ENCODE data around the gene GPR87. TPM values are rescaled to one million over a fixed set of nuclear protein-coding genes. Genes with fewer than 3 reads are reported as not detected.

Gene GPR87
- 1 to 10 TPM in 4 of 8 experiments, under 1 TPM in 4; 0.17 to 1.9 (median 0.88) TPM for total RNA-seq

- no peak within 1 kb of the TSS for H3K4me3 ChIP-seq
These were observed at the start of gene GPR87 for GRCh38 chr3:151316267-151316991. TSS of gene GPR87 (minus strand) at chr3:151316820. CDS start at chr3:151300100, 16,720 bp downstream.

GRCh38 chr3:151362751-151363174, 46.1 kb upstream of the GPR87 start:
- H3K27ac ChIP-seq, result no peak overlapping the region
- H3K4me1 ChIP-seq (replicated peaks in 1 of 2), result peaks cover 0 to 6% of the 10 kb centered on the region in 2 donors
- in situ Hi-C loops (cut with MboI; ENCODE audit: low pct_unique_long_range_greater_than_20kb in 2 of 9, low sequenced_read_pairs in 9 of 9, unreplicated experiment in 9 of 9), result no loop called here
- no peak for ATAC-seq (replicated peaks in 6 of 8)
- WGBS, 10 experiments, result 20 to 100% (median 84%) methylated on average over 1 to 3 of the region's 3 CpGs; no CpG with 5 or more reads in 1 of the 10 experiments
- no peak overlapping the region for H3K4me3 ChIP-seq

More at GRCh38 chr3:151316267-151316991, at the start of gene GPR87:
- in situ Hi-C loops (cut with MboI; ENCODE audit: low pct_unique_long_range_greater_than_20kb in 2 of 9, low sequenced_read_pairs in 9 of 9, unreplicated experiment in 9 of 9), result no loop called here
- 20 to 100% (median 85%) methylated on average over 1 to 7 of the region's 7 CpGs for WGBS, 10 experiments
- ATAC-seq (replicated peaks in 6 of 8), result no peak
- no peak within 1 kb of the TSS for H3K27ac ChIP-seq
- no peaks in the 10 kb centered on the region for H3K4me1 ChIP-seq (replicated peaks in 1 of 2)

DNA sequence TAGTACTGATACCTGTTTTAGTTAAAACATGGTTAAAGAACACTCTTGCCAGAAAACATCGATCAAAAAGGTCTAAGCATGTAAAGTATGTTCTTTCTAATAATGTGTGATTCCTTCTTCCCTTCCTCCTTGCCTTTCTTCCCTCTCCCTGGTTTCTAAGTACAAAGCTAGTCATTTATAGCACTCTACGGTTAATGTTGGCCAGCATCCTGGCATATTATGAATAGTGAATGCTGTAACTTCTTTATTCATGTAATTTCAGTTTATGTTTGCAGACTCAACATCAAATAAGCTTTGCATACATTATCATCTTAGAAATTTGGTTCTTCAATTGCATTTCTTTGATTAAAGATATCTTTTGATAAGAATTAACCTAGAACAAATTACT, 40.8 kb upstream of the GPR87 start:
- peak in 3 of 8 experiments; percentile 80 to 98 (median 81) for ATAC-seq (replicated peaks in 6 of 8)
- no peaks in the 10 kb centered on the region for H3K4me1 ChIP-seq (replicated peaks in 1 of 2)
- H3K4me3 ChIP-seq, result no peak overlapping the region
- H3K27ac ChIP-seq, result no peak overlapping the region
- in situ Hi-C loops (cut with MboI; ENCODE audit: low pct_unique_long_range_greater_than_20kb in 2 of 9, low sequenced_read_pairs in 9 of 9, unreplicated experiment in 9 of 9), result no loop called here
- WGBS, 10 experiments, result 17 to 100% (median 80%) methylated on average over 1 to 2 of the region's 2 CpGs; no CpG with 5 or more reads in 1 of the 10 experiments

DNA sequence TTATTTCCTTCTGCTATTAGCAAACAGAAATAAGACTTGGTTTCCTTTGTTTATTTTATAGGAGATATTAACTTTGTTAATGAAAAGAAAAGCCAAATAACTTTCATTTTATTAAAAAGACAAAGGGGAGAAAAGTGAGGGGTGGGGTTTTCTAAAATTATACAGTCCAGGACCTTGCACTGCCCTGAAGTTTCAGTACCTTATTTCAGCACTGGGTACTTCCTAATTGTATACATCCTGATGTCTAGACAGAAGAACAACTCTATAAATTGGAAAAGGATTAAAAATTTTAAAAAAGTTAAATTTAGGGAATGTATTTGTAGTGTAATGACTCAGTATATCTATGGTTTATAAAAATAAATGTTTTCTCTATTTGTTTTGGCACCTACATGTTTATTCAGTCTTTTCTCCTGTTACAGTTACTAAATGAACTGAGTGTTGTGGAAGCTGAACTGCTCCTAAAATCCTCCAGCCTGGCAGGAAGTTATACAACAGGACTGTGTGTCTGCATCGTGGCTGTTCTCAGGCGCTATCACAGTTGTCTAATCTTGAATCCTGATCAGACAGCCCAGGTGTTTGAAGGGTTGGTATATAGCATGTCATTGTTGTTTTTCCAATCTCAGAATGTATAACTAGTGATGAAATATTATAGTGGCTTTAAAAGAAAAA, 40.3 kb upstream of the GPR87 start:
- ATAC-seq (replicated peaks in 6 of 8), result peak in 3 of 8 experiments; percentile 19 to 73 (median 22)
- in situ Hi-C loops (cut with MboI; ENCODE audit: low pct_unique_long_range_greater_than_20kb in 2 of 9, low sequenced_read_pairs in 9 of 9, unreplicated experiment in 9 of 9), result no loop called here
- WGBS, 10 experiments, result 45 to 100% (median 67%) methylated on average over 2 of the region's 2 CpGs; no CpG with 5 or more reads in 3 of the 10 experiments
- no peak overlapping the region for H3K27ac ChIP-seq
- H3K4me3 ChIP-seq, result no peak overlapping the region
- no peaks in the 10 kb centered on the region for H3K4me1 ChIP-seq (replicated peaks in 1 of 2)

DNA sequence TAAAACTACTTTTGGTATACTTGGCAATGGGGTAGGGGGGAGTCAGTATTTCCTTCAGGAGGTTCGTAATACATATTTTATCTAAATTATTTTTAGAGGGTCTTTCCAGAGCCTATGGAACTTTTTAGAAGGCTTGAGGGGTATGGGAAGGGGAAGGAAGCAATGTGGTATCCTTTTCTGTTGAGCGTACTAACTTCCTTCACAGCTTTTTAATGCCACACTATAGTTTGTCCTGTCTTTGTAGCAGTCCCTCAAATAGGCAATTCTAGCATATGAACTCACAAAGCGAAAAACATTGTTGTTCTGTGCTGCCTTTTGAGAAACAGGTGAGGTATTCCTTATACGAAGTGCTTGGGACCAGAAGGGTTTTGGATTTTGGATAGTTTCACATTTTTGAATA, 35.0 kb upstream of the GPR87 start:
- H3K4me1 ChIP-seq (replicated peaks in 1 of 2), result no peaks in the 10 kb centered on the region
- H3K4me3 ChIP-seq, result no peak overlapping the region
- in situ Hi-C loops (cut with MboI; ENCODE audit: low pct_unique_long_range_greater_than_20kb in 2 of 9, low sequenced_read_pairs in 9 of 9, unreplicated experiment in 9 of 9), result no loop called here
- ATAC-seq (replicated peaks in 6 of 8), result no peak
- no peak overlapping the region for H3K27ac ChIP-seq
- WGBS, 10 experiments, result 69 to 100% (median 83%) methylated on average over 1 to 4 of the region's 4 CpGs; no CpG with 5 or more reads in 1 of the 10 experiments

DNA sequence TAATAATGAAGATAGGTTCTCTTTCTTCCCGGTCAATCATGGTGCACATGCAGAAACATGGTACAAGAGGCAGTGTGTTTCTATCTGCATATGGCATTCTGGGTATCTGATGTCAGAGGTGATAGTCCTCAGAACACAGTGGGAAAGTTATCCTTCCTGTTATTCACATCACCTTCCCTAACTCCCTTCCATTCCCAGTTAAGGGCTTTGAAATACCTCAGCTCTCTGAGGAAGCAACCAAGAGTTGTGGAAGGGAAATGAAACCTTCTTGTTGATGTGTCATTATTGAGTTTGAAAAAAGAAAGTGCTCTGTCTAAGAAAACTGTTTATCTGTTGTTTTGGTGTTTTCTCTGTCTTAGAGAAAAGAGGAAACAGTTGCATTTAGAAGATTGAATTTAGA, 34.6 kb upstream of the GPR87 start:
- WGBS, 10 experiments, result 55 to 100% (median 95%) methylated on average over 1 of the region's 1 CpG; no CpG with 5 or more reads in 2 of the 10 experiments

DNA sequence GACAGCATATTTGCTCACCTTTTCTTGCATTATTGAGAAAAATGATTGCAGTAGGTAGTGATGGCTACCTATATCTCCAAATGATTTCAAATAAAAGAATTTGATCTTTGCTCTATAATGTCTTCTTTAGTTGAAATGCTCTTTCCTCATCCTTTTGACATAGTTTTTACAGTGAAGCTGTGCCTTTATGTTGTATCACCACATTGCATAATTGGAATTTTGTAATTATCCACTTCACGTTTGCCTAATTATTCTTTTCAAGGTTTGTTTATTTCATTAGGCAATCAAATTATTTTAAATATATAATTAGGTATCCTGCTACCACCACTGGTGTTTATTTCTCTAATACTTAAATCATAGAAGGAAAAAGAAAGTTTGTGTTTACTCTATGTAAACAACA, 34.0 kb upstream of the GPR87 start:
- 71 to 100% (median 100%) methylated on average over 1 of the region's 1 CpG; no CpG with 5 or more reads in 1 of the 10 experiments for WGBS, 10 experiments
- no peak overlapping the region for H3K4me3 ChIP-seq
- in situ Hi-C loops (cut with MboI; ENCODE audit: low pct_unique_long_range_greater_than_20kb in 2 of 9, low sequenced_read_pairs in 9 of 9, unreplicated experiment in 9 of 9), result no loop called here
- H3K4me1 ChIP-seq (replicated peaks in 1 of 2), result no peaks in the 10 kb centered on the region
- no peak for ATAC-seq (replicated peaks in 6 of 8)
- H3K27ac ChIP-seq, result no peak overlapping the region

More for the DNA sequence above, 34.6 kb upstream of the GPR87 start:
- Histone ChIP-seq H3K4me1 (replicated peaks in 1 of 2) (no peaks in the 10 kb centered on the region), H3K4me3 (no peak overlapping the region), H3K27ac (no peak overlapping the region)
- in situ Hi-C loops (cut with MboI; ENCODE audit: low pct_unique_long_range_greater_than_20kb in 2 of 9, low sequenced_read_pairs in 9 of 9, unreplicated experiment in 9 of 9), result no loop called here
- ATAC-seq (replicated peaks in 6 of 8), result no peak

DNA sequence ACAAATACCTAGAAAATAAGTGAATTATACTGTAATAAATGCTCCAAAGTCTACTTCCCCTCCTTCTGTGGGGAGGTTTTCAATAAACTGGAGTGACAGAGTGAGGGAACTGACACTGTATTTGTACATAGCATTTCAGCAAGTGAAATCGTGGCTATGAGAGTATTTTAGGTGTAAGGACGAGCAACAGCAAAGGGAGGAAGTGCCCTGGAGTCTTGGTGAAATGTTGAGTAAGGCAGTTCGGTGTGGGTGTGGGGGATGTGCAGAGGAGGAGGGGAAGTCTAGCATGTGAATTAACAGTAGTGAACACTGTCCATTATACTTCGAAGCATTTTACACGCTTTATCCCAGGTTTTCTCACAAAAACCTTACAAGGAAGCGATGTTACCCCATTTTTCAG, 30.8 kb upstream of the GPR87 start:
- no peak for ATAC-seq (replicated peaks in 6 of 8)
- in situ Hi-C loops (cut with MboI; ENCODE audit: low pct_unique_long_range_greater_than_20kb in 2 of 9, low sequenced_read_pairs in 9 of 9, unreplicated experiment in 9 of 9), result no loop called here
- no peak overlapping the region for H3K27ac ChIP-seq

DNA sequence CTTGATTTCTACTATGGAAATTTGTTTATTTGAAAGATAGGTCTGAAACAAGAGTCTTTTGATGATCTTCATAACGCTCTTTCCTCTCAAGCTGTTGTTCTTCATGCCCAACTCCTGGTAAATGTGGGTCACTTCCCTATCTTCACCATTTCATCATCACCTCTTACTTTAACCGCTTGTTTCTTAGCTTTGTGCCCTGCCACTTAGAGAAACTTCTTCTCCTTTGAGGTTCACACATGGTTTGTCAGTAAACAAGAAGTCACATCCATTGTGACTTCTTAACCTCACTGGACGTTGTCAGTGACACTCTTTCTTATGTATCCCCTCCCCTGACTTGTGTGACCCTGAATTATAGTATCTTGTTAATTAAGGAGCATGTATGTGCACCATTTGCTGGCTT, 29.7 kb upstream of the GPR87 start:
- no peaks in the 10 kb centered on the region for H3K4me1 ChIP-seq (replicated peaks in 1 of 2)
- ATAC-seq (replicated peaks in 6 of 8), result no peak
- H3K4me3 ChIP-seq, result no peak overlapping the region
- 41 to 100% (median 83%) methylated on average over 1 to 3 of the region's 3 CpGs for WGBS, 10 experiments
- in situ Hi-C loops (cut with MboI; ENCODE audit: low pct_unique_long_range_greater_than_20kb in 2 of 9, low sequenced_read_pairs in 9 of 9, unreplicated experiment in 9 of 9), result no loop called here
- H3K27ac ChIP-seq, result no peak overlapping the region

More for the DNA sequence above, 30.8 kb upstream of the GPR87 start:
- 68 to 100% (median 85%) methylated on average over 2 to 6 of the region's 6 CpGs for WGBS, 10 experiments
- no peaks in the 10 kb centered on the region for H3K4me1 ChIP-seq (replicated peaks in 1 of 2)
- H3K4me3 ChIP-seq, result no peak overlapping the region

- in situ Hi-C loops (cut with MboI; ENCODE audit: low pct_unique_long_range_greater_than_20kb in 2 of 9, low sequenced_read_pairs in 9 of 9, unreplicated experiment in 9 of 9), result no loop called here
These were observed 29.2 kb upstream of the GPR87 start for GRCh38 chr3:151345859-151346258.

DNA sequence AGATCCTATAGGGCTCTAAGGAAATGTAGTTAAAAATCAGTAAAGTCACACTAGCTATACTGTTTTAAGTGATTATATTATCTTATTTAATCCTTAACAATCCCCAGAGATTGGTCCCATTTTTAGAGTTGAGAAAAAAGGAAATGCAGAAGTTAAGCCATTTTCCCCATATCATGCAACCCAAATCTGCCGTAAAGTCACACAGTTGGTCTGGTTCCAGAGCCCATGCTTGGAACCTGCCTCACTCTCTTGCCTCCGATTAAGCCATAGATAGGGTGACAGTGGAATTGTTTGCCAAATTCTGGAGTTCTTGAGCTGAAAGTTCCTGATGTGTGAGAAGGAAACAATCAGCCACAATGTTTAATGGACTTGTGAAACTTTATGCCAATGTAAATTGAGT, 15.1 kb upstream of the GPR87 start:
- Histone ChIP-seq H3K4me3 (no peak overlapping the region), H3K4me1 (replicated peaks in 1 of 2) (no peaks in the 10 kb centered on the region), H3K27ac (no peak overlapping the region)
- no peak for ATAC-seq (replicated peaks in 6 of 8)
- WGBS, 10 experiments, result 17 to 100% (median 83%) methylated on average over 1 to 2 of the region's 2 CpGs; no CpG with 5 or more reads in 3 of the 10 experiments
- in situ Hi-C loops (cut with MboI; ENCODE audit: low pct_unique_long_range_greater_than_20kb in 2 of 9, low sequenced_read_pairs in 9 of 9, unreplicated experiment in 9 of 9), result no loop called here

More at GRCh38 chr3:151345859-151346258, 29.2 kb upstream of the GPR87 start:
- WGBS, 10 experiments, result 10 to 100% (median 84%) methylated on average over 1 to 2 of the region's 2 CpGs
- Histone ChIP-seq H3K4me3 (no peak overlapping the region), H3K4me1 (replicated peaks in 1 of 2) (no peaks in the 10 kb centered on the region), H3K27ac (no peak overlapping the region)
- peak in 2 of 8 experiments; percentile 67 to 83 for ATAC-seq (replicated peaks in 6 of 8)

- no peak overlapping the region for H3K27ac ChIP-seq
- in situ Hi-C loops (cut with MboI; ENCODE audit: low pct_unique_long_range_greater_than_20kb in 2 of 9, low sequenced_read_pairs in 9 of 9, unreplicated experiment in 9 of 9), result no loop called here
These were observed 14.3 kb upstream of the GPR87 start for GRCh38 chr3:151330899-151331298.

GRCh38 chr3:151330379-151330778, 13.8 kb upstream of the GPR87 start:
- Histone ChIP-seq H3K4me1 (replicated peaks in 1 of 2) (no peaks in the 10 kb centered on the region), H3K4me3 (no peak overlapping the region), H3K27ac (no peak overlapping the region)
- ATAC-seq (replicated peaks in 6 of 8), result no peak
- in situ Hi-C loops (cut with MboI; ENCODE audit: low pct_unique_long_range_greater_than_20kb in 2 of 9, low sequenced_read_pairs in 9 of 9, unreplicated experiment in 9 of 9), result no loop called here
- 50 to 100% (median 76%) methylated on average over 1 to 4 of the region's 4 CpGs for WGBS, 10 experiments

More at GRCh38 chr3:151330899-151331298, 14.3 kb upstream of the GPR87 start:
- no peak for ATAC-seq (replicated peaks in 6 of 8)
- H3K4me1 ChIP-seq (replicated peaks in 1 of 2), result no peaks in the 10 kb centered on the region
- no peak overlapping the region for H3K4me3 ChIP-seq

Measured in motor neuron (in vitro differentiated cells).